ENCODE measurements around the gene ADAMTS1. TPM values are rescaled to one million over a fixed set of nuclear protein-coding genes. Genes with fewer than 3 reads are reported as not detected.
"Not testable (repeated sequence)": the region's sequence is repeated elsewhere in the genome, so short reads cannot be mapped to it uniquely, and the experiment has no call there.

The ADAMTS1 gene
- total RNA-seq, 1 experiment from 2014 or later, result 4.1 TPM

DNA sequence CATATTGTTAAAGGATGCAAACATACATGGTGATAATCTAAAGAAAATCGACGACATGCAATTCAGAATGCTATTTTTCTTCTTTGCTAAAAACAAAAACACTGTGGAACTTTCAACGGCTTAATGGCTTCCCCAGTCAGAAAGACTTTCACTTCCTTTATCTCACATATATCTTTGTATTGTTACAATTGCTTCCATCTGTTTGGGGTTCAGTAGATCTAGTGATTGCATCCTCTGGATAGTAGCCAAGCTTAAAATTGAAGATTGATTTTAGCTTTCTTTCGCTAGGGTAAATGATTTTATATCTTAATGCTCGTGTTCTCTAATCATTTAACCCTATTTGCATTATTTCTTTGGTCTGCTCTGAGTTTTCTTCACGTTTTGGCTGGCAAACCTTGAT lies 31.8 kb upstream of the ADAMTS1 start:
- no peaks in the 10 kb centered on the region for H3K27me3 Mint-ChIP-seq (ENCODE audit: unreplicated experiment)
- no peak for TF ChIP-seq CTCF (IDR thresholded peaks at IDR 0.05; ENCODE audit: unreplicated experiment)
- no TSS peak for BruUV-seq (replicated peaks)
- H3K9me3 Mint-ChIP-seq (ENCODE audit: low read depth, unreplicated experiment), result no peaks in the 10 kb centered on the region
- H3K4me1 Mint-ChIP-seq (ENCODE audit: low read depth, unreplicated experiment), result no peaks in the 10 kb centered on the region
- DNase-seq, result no peak
- H3K27ac Mint-ChIP-seq (ENCODE audit: unreplicated experiment), result no peak overlapping the region
- intact Hi-C loops (cut with micrococcal nuclease; ENCODE audit: unreplicated experiment), result no loop called here
- no peak overlapping the region for H3K4me3 Mint-ChIP-seq (ENCODE audit: low read depth, unreplicated experiment)
- H3K36me3 Mint-ChIP-seq (ENCODE audit: insufficient read depth, unreplicated experiment), result no peaks in the 10 kb centered on the region
- CTCF ChIA-PET, result no interaction called here

DNA sequence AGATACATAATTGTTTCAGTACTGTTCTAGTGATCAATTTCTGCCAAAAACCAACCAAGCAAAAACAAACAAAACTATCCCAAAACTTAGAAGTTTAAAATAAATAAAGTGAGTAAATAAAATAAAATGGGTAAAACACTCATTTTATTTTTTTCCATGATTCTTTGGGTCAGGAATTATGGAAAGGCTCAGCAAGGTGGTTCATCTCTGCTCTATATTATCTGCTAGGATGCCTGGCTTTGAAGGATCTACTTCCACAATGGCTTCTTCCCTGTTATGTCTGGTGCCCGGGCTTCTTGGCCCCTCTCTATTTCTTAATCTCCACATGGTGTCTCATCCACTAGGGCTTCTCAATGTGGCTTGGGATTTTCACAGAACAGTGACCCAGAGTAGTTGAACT lies 29.1 kb upstream of the ADAMTS1 start:
- Mint-ChIP-seq H3K27ac (ENCODE audit: unreplicated experiment) (no peak overlapping the region), H3K9me3 (ENCODE audit: low read depth, unreplicated experiment) (no peaks in the 10 kb centered on the region), H3K27me3 (ENCODE audit: unreplicated experiment) (no peaks in the 10 kb centered on the region), H3K4me3 (ENCODE audit: low read depth, unreplicated experiment) (no peak overlapping the region), H3K36me3 (ENCODE audit: insufficient read depth, unreplicated experiment) (no peaks in the 10 kb centered on the region), H3K4me1 (ENCODE audit: low read depth, unreplicated experiment) (peaks cover 9% of the 10 kb centered on the region)
- BruUV-seq (replicated peaks), result no TSS peak
- intact Hi-C loops (cut with micrococcal nuclease; ENCODE audit: unreplicated experiment), result no loop called here
- no peak for DNase-seq
- TF ChIP-seq CTCF (IDR thresholded peaks at IDR 0.05; ENCODE audit: unreplicated experiment), result no peak
- CTCF ChIA-PET, result no interaction called here

- no TSS peak for BruUV-seq (replicated peaks)
- CTCF ChIA-PET, result no interaction called here
- Mint-ChIP-seq H3K4me1 (ENCODE audit: low read depth, unreplicated experiment) (peaks cover 8% of the 10 kb centered on the region), H3K27ac (ENCODE audit: unreplicated experiment) (no peak overlapping the region), H3K4me3 (ENCODE audit: low read depth, unreplicated experiment) (no peak overlapping the region), H3K9me3 (ENCODE audit: low read depth, unreplicated experiment) (peaks cover 2% of the 10 kb centered on the region), H3K36me3 (ENCODE audit: insufficient read depth, unreplicated experiment) (no peaks in the 10 kb centered on the region), H3K27me3 (ENCODE audit: unreplicated experiment) (no peaks in the 10 kb centered on the region)
- intact Hi-C loops (cut with micrococcal nuclease; ENCODE audit: unreplicated experiment), result no loop called here
- no peak for DNase-seq
- TF ChIP-seq CTCF (IDR thresholded peaks at IDR 0.05; ENCODE audit: unreplicated experiment), result no peak
Measured at GRCh38 chr21:26865857-26866256, 20.6 kb upstream of the ADAMTS1 start.

GRCh38 chr21:26856871-26857350 lies 11.7 kb upstream of the ADAMTS1 start:
- not testable (repeated sequence) for BruUV-seq (replicated peaks); DNase-seq; H3K27ac Mint-ChIP-seq (ENCODE audit: unreplicated experiment); H3K27me3 Mint-ChIP-seq (ENCODE audit: unreplicated experiment); H3K9me3 Mint-ChIP-seq (ENCODE audit: low read depth, unreplicated experiment); H3K36me3 Mint-ChIP-seq (ENCODE audit: insufficient read depth, unreplicated experiment); H3K4me1 Mint-ChIP-seq (ENCODE audit: low read depth, unreplicated experiment); H3K4me3 Mint-ChIP-seq (ENCODE audit: low read depth, unreplicated experiment)
- intact Hi-C loops (cut with micrococcal nuclease; ENCODE audit: unreplicated experiment), result loop anchor here (10.0 kb wide), 1 partner anchor 1888 kb away; no protein-coding TSS in a partner anchor
- CTCF ChIA-PET, result interaction anchor here (0.6 kb wide), 1 partner anchor 624 kb away, joined by 3 read pairs; no protein-coding TSS in a partner anchor

GRCh38 chr21:26854695-26855094 lies 9.5 kb upstream of the ADAMTS1 start:
- H3K4me1 Mint-ChIP-seq (ENCODE audit: low read depth, unreplicated experiment); CTCF ChIA-PET; H3K9me3 Mint-ChIP-seq (ENCODE audit: low read depth, unreplicated experiment); DNase-seq; H3K4me3 Mint-ChIP-seq (ENCODE audit: low read depth, unreplicated experiment); H3K36me3 Mint-ChIP-seq (ENCODE audit: insufficient read depth, unreplicated experiment); H3K27ac Mint-ChIP-seq (ENCODE audit: unreplicated experiment); H3K27me3 Mint-ChIP-seq (ENCODE audit: unreplicated experiment); BruUV-seq (replicated peaks): not testable (repeated sequence)
- intact Hi-C loops (cut with micrococcal nuclease; ENCODE audit: unreplicated experiment), result loop anchor here (10.0 kb wide), 1 partner anchor 1890 kb away; no protein-coding TSS in a partner anchor

Measured in Calu3 (cell line).